ENCODE data around the gene UIMC1. TPM values are rescaled to one million over a fixed set of nuclear protein-coding genes. Genes with fewer than 3 reads are reported as not detected.

The UIMC1 gene
- total and polyA plus RNA-seq, 2 of the 13 experiments (the other 11 are each of a cell fraction or from before 2014, with no cell fraction given) = 18.9 to 32.7 TPM

- TF ChIP-seq, protein P1, sequence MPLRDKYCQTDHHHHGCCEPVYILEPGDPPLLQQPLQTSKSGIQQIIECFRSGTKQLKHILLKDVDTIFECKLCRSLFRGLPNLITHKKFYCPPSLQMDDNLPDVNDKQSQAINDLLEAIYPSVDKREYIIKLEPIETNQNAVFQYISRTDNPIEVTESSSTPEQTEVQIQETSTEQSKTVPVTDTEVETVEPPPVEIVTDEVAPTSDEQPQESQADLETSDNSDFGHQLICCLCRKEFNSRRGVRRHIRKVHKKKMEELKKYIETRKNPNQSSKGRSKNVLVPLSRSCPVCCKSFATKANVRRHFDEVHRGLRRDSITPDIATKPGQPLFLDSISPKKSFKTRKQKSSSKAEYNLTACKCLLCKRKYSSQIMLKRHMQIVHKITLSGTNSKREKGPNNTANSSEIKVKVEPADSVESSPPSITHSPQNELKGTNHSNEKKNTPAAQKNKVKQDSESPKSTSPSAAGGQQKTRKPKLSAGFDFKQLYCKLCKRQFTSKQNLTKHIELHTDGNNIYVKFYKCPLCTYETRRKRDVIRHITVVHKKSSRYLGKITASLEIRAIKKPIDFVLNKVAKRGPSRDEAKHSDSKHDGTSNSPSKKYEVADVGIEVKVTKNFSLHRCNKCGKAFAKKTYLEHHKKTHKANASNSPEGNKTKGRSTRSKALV (CRISPR knock-in tag; IDR thresholded peaks at IDR 0.05) = no peak
- no peak for TF ChIP-seq POLR2A (IDR thresholded peaks at IDR 0.05; ENCODE audit: insufficient read depth in 1 of 2, low read depth in 2 of 2, low read length in 2 of 2)
- 0 out of 2 replicates have a peak, but pooled peaks have one; percentile 12 for TF ChIP-seq TFAP4 (IDR thresholded peaks at IDR 0.05; ENCODE audit: borderline replicate concordance, low read depth)
- no peak for TF ChIP-seq NR3C1 (CRISPR knock-in tag; IDR thresholded peaks at IDR 0.05)
- 0 out of 2 replicates have a peak, but pooled peaks have one; percentile 28 for TF ChIP-seq ATF2 (CRISPR knock-in tag; IDR thresholded peaks at IDR 0.05)
- TF ChIP-seq ZBTB49 (CRISPR knock-in tag; IDR thresholded peaks at IDR 0.05; ENCODE audit: borderline replicate concordance) = no peak
- 0 out of 4 replicates have a peak, but pooled peaks of 1 of the 2 experiments have one; percentile 20 for TF ChIP-seq HMGXB4 (CRISPR knock-in tag; IDR thresholded peaks at IDR 0.05; ENCODE audit: borderline replicate concordance in 1 of 2, low read depth in 1 of 2)
- TF ChIP-seq ZNF891 (CRISPR knock-in tag; IDR thresholded peaks at IDR 0.05) = no peak
- TF ChIP-seq ZBTB21 (CRISPR knock-in tag; IDR thresholded peaks at IDR 0.05) = peak; percentile 90
- no peak for TF ChIP-seq RAD51 (IDR thresholded peaks at IDR 0.05; ENCODE audit: borderline replicate concordance)
- TF ChIP-seq MATR3 (CRISPR knock-in tag; IDR thresholded peaks at IDR 0.05) = no peak
- TF ChIP-seq, protein P2, sequence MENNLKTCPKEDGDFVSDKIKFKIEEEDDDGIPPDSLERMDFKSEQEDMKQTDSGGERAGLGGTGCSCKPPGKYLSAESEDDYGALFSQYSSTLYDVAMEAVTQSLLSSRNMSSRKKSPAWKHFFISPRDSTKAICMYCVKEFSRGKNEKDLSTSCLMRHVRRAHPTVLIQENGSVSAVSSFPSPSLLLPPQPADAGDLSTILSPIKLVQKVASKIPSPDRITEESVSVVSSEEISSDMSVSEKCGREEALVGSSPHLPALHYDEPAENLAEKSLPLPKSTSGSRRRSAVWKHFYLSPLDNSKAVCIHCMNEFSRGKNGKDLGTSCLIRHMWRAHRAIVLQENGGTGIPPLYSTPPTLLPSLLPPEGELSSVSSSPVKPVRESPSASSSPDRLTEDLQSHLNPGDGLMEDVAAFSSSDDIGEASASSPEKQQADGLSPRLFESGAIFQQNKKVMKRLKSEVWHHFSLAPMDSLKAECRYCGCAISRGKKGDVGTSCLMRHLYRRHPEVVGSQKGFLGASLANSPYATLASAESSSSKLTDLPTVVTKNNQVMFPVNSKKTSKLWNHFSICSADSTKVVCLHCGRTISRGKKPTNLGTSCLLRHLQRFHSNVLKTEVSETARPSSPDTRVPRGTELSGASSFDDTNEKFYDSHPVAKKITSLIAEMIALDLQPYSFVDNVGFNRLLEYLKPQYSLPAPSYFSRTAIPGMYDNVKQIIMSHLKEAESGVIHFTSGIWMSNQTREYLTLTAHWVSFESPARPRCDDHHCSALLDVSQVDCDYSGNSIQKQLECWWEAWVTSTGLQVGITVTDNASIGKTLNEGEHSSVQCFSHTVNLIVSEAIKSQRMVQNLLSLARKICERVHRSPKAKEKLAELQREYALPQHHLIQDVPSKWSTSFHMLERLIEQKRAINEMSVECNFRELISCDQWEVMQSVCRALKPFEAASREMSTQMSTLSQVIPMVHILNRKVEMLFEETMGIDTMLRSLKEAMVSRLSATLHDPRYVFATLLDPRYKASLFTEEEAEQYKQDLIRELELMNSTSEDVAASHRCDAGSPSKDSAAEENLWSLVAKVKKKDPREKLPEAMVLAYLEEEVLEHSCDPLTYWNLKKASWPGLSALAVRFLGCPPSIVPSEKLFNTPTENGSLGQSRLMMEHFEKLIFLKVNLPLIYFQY (CRISPR knock-in tag; IDR thresholded peaks at IDR 0.05; ENCODE audit: borderline replicate concordance) = no peak
- no peak for TF ChIP-seq GZF1 (CRISPR knock-in tag; IDR thresholded peaks at IDR 0.05)
- no peak for TF ChIP-seq NKX3-1 (CRISPR knock-in tag; IDR thresholded peaks at IDR 0.05)
- TF ChIP-seq KMT2A (CRISPR knock-in tag; IDR thresholded peaks at IDR 0.05) = no peak
- TF ChIP-seq ZNF362 (CRISPR knock-in tag; IDR thresholded peaks at IDR 0.05; ENCODE audit: borderline replicate concordance) = no peak
These were observed 136.4 kb downstream of the UIMC1 start (continued) for GRCh38 chr5:176870110-176870591.
